SK-N-SH treated with all-trans-retinoic acid at 6 μM for 48 hours (cell line): ENCODE results near the gene CD3G.

Experiments used
- ATAC-seq: fragments of 200-7000 bp; cut with Tn5 transposase; 3 replicates; pipeline ENCODE4 v1.9.1; 2020; ENCODE audit warnings: mild to moderate bottlenecking, moderate library complexity
- ARNTL ChIP-seq: fragments of 450-650 bp; formaldehyde crosslinking; IDR thresholded peaks from 2 replicates; pipeline ENCODE4 v1.5.0; 2020; ENCODE audit warnings: low read depth, mild to moderate bottlenecking, moderate library complexity, borderline replicate concordance
- BACH2 ChIP-seq: fragments of 250-450 bp; sonication (Bioruptor Pico); IDR thresholded peaks from 2 replicates; pipeline ENCODE4 v1.9.0; 2021; ENCODE audit warnings: mild to moderate bottlenecking, borderline replicate concordance
- CSDC2 ChIP-seq: fragments of 250-450 bp; sonication (Bioruptor Pico); IDR thresholded peaks from 2 replicates; pipeline ENCODE4 v1.5.0; 2020; ENCODE audit warnings: mild to moderate bottlenecking, moderate library complexity
- ESRRG ChIP-seq: fragments of 250-450 bp; sonication (Bioruptor Pico); IDR thresholded peaks from 2 replicates; pipeline ENCODE4 v1.6.1; 2021; ENCODE audit warnings: mild to moderate bottlenecking
- GLIS3 ChIP-seq: fragments of 250-450 bp; sonication (Bioruptor Pico); IDR thresholded peaks from 2 replicates; pipeline ENCODE4 v1.5.0; 2020; ENCODE audit warnings: mild to moderate bottlenecking, moderate library complexity
- ISL1 ChIP-seq: fragments of 250-450 bp; sonication (Bioruptor Pico); IDR thresholded peaks from 2 replicates; pipeline ENCODE4 v2.1.2; 2022; ENCODE audit warnings: mild to moderate bottlenecking, moderate library complexity
- OSR1 ChIP-seq: fragments of 250-450 bp; sonication (Bioruptor Pico); IDR thresholded peaks from 2 replicates; pipeline ENCODE4 v1.8.0; 2022; ENCODE audit warnings: moderate library complexity, mild to moderate bottlenecking, inconsistent platforms
- PPARA ChIP-seq: fragments of 250-450 bp; sonication (Bioruptor Pico); IDR thresholded peaks from 2 replicates; pipeline ENCODE4 v1.5.0; 2020; ENCODE audit warnings: mild to moderate bottlenecking, borderline replicate concordance
- RARB ChIP-seq: fragments of 250-450 bp; sonication (Bioruptor Pico); IDR thresholded peaks from 2 replicates; pipeline ENCODE4 v1.8.0; 2021; ENCODE audit warnings: mild to moderate bottlenecking, moderate library complexity
- SNAI2 ChIP-seq: fragments of 250-450 bp; sonication (Bioruptor Pico); IDR thresholded peaks from 2 replicates; pipeline ENCODE4 v1.5.0; 2020; ENCODE audit warnings: mild to moderate bottlenecking, moderate library complexity
- TCF4 ChIP-seq: fragments of 250-450 bp; sonication (Bioruptor Pico); IDR thresholded peaks from 2 replicates; pipeline ENCODE4 v1.8.0; 2021; ENCODE audit warnings: mild to moderate bottlenecking, moderate library complexity, borderline replicate concordance
- TOX ChIP-seq: fragments of 250-450 bp; sonication (Bioruptor Pico); IDR thresholded peaks from 2 replicates; pipeline ENCODE4 v1.8.0; 2021; ENCODE audit warnings: mild to moderate bottlenecking, moderate library complexity, borderline replicate concordance
- ZC3H10 ChIP-seq: fragments of 250-450 bp; sonication (Bioruptor Pico); IDR thresholded peaks from 2 replicates; pipeline ENCODE4 v1.5.1; 2021; ENCODE audit warnings: mild to moderate bottlenecking, moderate library complexity
- ZFP3 ChIP-seq: fragments of 250-450 bp; sonication (Bioruptor Pico); IDR thresholded peaks from 2 replicates; pipeline ENCODE4 v1.5.0; 2020; ENCODE audit warnings: mild to moderate bottlenecking, moderate library complexity
- ZFP30 ChIP-seq: fragments of 450-650 bp; formaldehyde crosslinking; IDR thresholded peaks from 2 replicates; pipeline ENCODE4 v1.5.0; 2022; ENCODE audit warnings: mild to moderate bottlenecking, moderate library complexity
- ZNF565 ChIP-seq: fragments of 450-650 bp; formaldehyde crosslinking; conservative IDR thresholded peaks from 2 replicates; pipeline ENCODE4 v1.5.0; 2020; ENCODE audit warnings: low read depth, mild to moderate bottlenecking, moderate library complexity
- ZNF70 ChIP-seq: fragments of 450-650 bp; formaldehyde crosslinking; IDR thresholded peaks from 2 replicates; pipeline ENCODE4 v1.5.0; 2020; ENCODE audit warnings: mild to moderate bottlenecking, moderate library complexity
- ZNF8 ChIP-seq: fragments of 450-650 bp; formaldehyde crosslinking; IDR thresholded peaks from 2 replicates; pipeline ENCODE4 v1.5.0; 2020; ENCODE audit warnings: mild to moderate bottlenecking, moderate library complexity
- TF ChIP-seq, protein P1 (sequence below): fragments of 250-450 bp; sonication (Bioruptor Pico); IDR thresholded peaks from 2 replicates; pipeline ENCODE4 v1.5.0; 2020; ENCODE audit warnings: mild to moderate bottlenecking, moderate library complexity
- TF ChIP-seq, protein P2 (sequence below): fragments of 250-450 bp; sonication (Bioruptor Pico); IDR thresholded peaks from 2 replicates; pipeline ENCODE4 v1.5.1; 2020; ENCODE audit warnings: low read depth, mild to moderate bottlenecking, moderate library complexity
- TF ChIP-seq, protein P3 (sequence below): fragments of 250-450 bp; sonication (Bioruptor Pico); IDR thresholded peaks from 2 replicates; pipeline ENCODE4 v1.5.1; 2021; ENCODE audit warnings: mild to moderate bottlenecking, moderate library complexity
- TF ChIP-seq, protein P4 (sequence below): fragments of 250-450 bp; sonication (Bioruptor Pico); IDR thresholded peaks from 2 replicates; pipeline ENCODE4 v1.8.0; 2021; ENCODE audit warnings: low read depth, mild to moderate bottlenecking, moderate library complexity, borderline replicate concordance

Gene CD3G

DNA sequence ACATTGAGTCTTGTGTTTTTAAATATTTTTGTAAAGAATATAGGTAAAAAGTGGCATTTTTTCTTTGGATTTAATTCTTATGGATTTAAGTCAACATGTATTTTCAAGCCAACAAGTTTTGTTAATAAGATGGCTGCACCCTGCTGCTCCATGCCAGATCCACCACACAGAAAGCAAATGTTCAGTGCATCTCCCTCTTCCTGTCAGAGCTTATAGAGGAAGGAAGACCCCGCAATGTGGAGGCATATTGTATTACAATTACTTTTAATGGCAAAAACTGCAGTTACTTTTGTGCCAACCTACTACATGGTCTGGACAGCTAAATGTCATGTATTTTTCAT lies 39.9 kb upstream of the CD3G start:
- TF ChIP-seq SNAI2 (CRISPR knock-in tag) (no peak), ZFP3 (CRISPR knock-in tag) (no peak), OSR1 (CRISPR knock-in tag) (no peak), PPARA (CRISPR knock-in tag) (no peak), ISL1 (CRISPR knock-in tag) (no peak), ZNF565 (CRISPR knock-in tag) (no peak), TCF4 (CRISPR knock-in tag) (no peak), ZC3H10 (no peak)
- ATAC-seq: no peak

DNA sequence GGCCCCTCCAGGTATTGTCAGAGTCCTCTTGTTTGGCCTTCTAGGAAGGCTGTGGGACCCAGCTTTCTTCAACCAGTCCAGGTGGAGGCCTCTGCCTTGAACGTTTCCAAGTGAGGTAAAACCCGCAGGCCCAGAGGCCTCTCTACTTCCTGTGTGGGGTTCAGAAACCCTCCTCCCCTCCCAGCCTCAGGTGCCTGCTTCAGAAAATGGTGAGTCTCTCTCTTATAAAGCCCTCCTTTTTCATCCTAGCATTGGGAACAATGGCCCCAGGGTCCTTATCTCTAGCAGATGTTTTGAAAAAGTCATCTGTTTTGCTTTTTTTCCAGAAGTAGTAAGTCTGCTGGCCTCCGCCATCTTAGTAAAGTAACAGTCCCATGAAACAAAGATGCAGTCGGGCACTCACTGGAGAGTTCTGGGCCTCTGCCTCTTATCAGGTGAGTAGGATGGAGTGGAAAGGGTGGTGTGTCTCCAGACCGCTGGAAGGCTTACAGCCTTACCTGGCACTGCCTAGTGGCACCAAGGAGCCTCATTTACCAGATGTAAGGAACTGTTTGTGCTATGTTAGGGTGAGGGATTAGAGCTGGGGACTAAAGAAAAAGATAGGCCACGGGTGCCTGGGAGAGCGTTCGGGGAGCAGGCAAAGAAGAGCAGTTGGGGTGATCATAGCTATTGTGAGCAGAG lies 39.4 kb upstream of the CD3G start, which contains the start of gene CD3E:
TSS of gene CD3E (plus strand) at position 163 of the 681 bp plus-strand sequence. CDS start at position 386, 223 bp downstream.
- TF ChIP-seq SNAI2 (CRISPR knock-in tag) (no peak), ZFP30 (CRISPR knock-in tag) (no peak), TOX (CRISPR knock-in tag) (no peak), CSDC2 (CRISPR knock-in tag) (no peak), GLIS3 (CRISPR knock-in tag) (no peak), ZNF565 (CRISPR knock-in tag) (no peak), OSR1 (CRISPR knock-in tag) (no peak), PPARA (CRISPR knock-in tag) (no peak), BACH2 (CRISPR knock-in tag) (no peak), ZNF8 (CRISPR knock-in tag) (no peak), ESRRG (CRISPR knock-in tag) (no peak)
- TF ChIP-seq, protein P1, sequence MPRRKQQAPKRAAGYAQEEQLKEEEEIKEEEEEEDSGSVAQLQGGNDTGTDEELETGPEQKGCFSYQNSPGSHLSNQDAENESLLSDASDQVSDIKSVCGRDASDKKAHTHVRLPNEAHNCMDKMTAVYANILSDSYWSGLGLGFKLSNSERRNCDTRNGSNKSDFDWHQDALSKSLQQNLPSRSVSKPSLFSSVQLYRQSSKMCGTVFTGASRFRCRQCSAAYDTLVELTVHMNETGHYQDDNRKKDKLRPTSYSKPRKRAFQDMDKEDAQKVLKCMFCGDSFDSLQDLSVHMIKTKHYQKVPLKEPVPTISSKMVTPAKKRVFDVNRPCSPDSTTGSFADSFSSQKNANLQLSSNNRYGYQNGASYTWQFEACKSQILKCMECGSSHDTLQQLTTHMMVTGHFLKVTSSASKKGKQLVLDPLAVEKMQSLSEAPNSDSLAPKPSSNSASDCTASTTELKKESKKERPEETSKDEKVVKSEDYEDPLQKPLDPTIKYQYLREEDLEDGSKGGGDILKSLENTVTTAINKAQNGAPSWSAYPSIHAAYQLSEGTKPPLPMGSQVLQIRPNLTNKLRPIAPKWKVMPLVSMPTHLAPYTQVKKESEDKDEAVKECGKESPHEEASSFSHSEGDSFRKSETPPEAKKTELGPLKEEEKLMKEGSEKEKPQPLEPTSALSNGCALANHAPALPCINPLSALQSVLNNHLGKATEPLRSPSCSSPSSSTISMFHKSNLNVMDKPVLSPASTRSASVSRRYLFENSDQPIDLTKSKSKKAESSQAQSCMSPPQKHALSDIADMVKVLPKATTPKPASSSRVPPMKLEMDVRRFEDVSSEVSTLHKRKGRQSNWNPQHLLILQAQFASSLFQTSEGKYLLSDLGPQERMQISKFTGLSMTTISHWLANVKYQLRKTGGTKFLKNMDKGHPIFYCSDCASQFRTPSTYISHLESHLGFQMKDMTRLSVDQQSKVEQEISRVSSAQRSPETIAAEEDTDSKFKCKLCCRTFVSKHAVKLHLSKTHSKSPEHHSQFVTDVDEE (CRISPR knock-in tag): no peak
- ATAC-seq: no peak

DNA sequence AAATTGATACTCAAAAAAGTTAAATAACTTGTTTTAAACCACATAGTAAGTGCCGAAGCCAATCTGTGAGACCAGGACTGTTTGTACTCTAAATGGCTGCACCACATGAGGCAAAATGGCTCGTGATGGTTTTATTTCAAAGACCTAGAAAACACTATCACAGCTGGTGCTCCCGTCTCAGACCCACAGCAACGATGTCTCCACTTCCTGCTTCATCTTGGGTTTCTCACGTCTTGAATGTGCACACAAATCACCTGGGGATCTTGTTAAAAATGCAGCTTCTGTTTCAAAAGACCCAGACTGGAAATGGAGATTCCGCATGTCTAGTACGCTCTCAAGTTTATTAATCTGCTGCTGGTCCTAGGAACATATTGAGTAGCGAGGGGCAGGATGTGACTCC lies 38.4 kb upstream of the CD3G start:
- TF ChIP-seq, protein P2, sequence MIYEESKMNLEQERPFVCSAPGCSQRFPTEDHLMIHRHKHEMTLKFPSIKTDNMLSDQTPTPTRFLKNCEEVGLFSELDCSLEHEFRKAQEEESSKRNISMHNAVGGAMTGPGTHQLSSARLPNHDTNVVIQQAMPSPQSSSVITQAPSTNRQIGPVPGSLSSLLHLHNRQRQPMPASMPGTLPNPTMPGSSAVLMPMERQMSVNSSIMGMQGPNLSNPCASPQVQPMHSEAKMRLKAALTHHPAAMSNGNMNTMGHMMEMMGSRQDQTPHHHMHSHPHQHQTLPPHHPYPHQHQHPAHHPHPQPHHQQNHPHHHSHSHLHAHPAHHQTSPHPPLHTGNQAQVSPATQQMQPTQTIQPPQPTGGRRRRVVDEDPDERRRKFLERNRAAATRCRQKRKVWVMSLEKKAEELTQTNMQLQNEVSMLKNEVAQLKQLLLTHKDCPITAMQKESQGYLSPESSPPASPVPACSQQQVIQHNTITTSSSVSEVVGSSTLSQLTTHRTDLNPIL (CRISPR knock-in tag): no peak
- TF ChIP-seq SNAI2 (CRISPR knock-in tag) (no peak), ZNF8 (CRISPR knock-in tag) (no peak), ZNF565 (CRISPR knock-in tag) (no peak), ARNTL (CRISPR knock-in tag) (no peak), ZC3H10 (no peak)
- TF ChIP-seq, protein P3, sequence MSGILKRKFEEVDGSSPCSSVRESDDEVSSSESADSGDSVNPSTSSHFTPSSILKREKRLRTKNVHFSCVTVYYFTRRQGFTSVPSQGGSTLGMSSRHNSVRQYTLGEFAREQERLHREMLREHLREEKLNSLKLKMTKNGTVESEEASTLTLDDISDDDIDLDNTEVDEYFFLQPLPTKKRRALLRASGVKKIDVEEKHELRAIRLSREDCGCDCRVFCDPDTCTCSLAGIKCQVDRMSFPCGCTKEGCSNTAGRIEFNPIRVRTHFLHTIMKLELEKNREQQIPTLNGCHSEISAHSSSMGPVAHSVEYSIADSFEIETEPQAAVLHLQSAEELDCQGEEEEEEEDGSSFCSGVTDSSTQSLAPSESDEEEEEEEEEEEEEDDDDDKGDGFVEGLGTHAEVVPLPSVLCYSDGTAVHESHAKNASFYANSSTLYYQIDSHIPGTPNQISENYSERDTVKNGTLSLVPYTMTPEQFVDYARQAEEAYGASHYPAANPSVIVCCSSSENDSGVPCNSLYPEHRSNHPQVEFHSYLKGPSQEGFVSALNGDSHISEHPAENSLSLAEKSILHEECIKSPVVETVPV (CRISPR knock-in tag): no peak
- TF ChIP-seq, all 23 proteins: peak for 0
- ATAC-seq: no peak

DNA sequence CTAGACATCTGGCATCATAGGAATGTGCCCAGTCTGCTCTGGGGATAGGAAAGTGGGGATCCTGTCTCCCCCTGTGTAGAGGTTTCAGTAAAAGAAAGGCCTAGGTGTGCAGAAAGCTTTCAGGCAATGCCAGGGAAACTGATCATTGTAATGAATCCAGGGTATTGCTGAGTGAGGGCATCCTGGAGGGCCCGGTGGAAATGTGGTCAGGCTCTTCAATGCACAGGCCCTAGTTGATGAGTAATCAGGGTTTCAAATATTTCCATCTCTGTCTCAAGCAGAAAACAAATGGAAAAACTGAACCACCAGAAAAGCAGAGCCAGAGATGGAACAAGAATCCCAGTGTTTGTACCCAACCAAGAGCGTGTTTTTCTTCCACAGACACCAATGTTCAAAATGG lies 37.6 kb upstream of the CD3G start:
- ATAC-seq: no peak
- TF ChIP-seq ZC3H10 (no peak), ZNF70 (CRISPR knock-in tag) (no peak), TOX (CRISPR knock-in tag) (no peak), ZNF565 (CRISPR knock-in tag) (no peak), CSDC2 (CRISPR knock-in tag) (no peak), ZFP3 (CRISPR knock-in tag) (no peak), ESRRG (CRISPR knock-in tag) (no peak), SNAI2 (CRISPR knock-in tag) (no peak), RARB (no peak), TCF4 (CRISPR knock-in tag) (no peak), OSR1 (CRISPR knock-in tag) (no peak), GLIS3 (CRISPR knock-in tag) (no peak)
- TF ChIP-seq, protein P3 (CRISPR knock-in tag): no peak
- TF ChIP-seq, protein P4, sequence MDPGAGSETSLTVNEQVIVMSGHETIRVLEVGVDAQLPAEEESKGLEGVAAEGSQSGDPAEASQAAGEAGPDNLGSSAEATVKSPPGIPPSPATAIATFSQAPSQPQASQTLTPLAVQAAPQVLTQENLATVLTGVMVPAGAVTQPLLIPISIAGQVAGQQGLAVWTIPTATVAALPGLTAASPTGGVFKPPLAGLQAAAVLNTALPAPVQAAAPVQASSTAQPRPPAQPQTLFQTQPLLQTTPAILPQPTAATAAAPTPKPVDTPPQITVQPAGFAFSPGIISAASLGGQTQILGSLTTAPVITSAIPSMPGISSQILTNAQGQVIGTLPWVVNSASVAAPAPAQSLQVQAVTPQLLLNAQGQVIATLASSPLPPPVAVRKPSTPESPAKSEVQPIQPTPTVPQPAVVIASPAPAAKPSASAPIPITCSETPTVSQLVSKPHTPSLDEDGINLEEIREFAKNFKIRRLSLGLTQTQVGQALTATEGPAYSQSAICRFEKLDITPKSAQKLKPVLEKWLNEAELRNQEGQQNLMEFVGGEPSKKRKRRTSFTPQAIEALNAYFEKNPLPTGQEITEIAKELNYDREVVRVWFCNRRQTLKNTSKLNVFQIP: no peak
- TF ChIP-seq, protein P2 (CRISPR knock-in tag): no peak
